Stimulated activated CD8-positive, alpha-beta memory T cell treated with anti-CD3 and anti-CD28 coated beads, Interleukin-2, amount 100 ng/mL, for 48 hours (primary cell): ENCODE data around the gene TUBA1C.

ENCODE experiments used
- DNase-seq, 2 donors: peaks; one replicate each; pipeline ENCODE4 v3.0.0-alpha.2; 2020; ENCODE audit warnings: low read depth in 2 of 2

Gene TUBA1C

GRCh38 chr12:49283541-49284429 lies 18.9 kb downstream of the TUBA1C start:
- DNase-seq = no peak

GRCh38 chr12:49284672-49285071 lies 19.8 kb downstream of the TUBA1C start:
- DNase-seq = no peak

GRCh38 chr12:49287876-49288275 lies 23.0 kb downstream of the TUBA1C start:
- DNase-seq = no peak

- peak in 1 of 2 donors; percentile 56 for DNase-seq
These were observed 23.6 kb downstream of the TUBA1C start for GRCh38 chr12:49288412-49288853.

- DNase-seq = no peak
These were observed 24.2 kb downstream of the TUBA1C start for GRCh38 chr12:49288922-49289555.

DNA sequence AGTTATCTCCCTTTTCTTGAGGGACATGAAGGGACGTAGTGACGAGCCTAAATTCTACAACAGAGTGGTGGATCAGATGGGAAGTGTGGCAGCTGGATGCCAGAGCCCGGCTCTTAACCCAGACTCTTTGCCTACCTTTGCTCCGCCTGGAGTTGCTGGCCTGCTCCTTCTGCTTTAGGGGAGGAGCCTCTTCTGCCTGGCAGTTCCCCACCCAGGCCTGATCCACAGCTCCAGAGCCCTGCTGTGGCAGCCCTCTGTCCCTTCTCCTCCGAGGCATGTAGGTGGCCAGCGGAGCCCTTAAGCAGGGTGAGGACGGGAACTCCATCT lies 27.8 kb downstream of the TUBA1C start:
- DNase-seq = no peak

DNA sequence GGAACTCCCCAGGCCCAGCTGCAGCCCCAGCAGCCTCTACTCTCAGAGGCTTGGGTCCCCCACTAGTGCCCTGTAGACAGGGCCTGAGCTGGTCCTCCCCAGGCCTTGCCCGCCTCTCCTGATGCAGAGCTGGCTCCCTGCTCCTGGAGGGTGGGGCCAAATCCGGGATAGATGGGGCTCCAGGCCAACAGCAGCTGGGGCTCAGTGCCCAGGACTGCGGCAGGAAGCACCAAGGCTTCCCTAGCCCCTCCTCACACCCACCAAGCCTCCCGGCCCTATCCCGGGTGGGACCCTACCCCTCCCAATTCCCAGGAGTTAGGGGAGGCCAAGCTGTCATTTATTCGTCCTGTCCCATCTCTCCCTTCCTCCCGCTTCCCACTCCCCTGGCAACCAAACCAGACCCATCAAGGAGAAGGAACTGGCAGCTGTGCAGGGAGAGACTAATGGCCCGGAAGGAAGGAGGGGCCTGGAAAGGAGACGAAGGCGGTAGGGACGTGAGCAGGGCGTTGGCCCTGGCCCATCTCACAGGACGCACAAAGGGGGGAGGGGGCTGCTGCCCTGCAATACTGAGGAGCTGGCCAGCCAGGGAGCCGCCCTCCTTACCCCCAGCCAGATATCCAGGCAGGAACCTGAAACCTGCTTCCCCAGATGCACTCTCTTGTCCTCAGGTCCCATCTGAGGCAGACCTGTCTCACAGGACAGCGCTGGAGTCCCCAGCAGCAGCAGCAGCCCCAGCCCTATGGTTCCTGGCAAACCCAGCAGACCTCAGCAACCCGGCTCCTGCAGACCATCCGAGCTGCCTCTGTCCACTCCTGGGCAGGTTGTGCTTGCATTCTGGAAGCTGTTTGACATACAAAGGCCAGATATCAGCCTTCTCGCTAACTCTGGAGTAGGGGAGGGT lies 28.4 kb downstream of the TUBA1C start:
- DNase-seq = no peak

- no peak for DNase-seq
These were observed 29.4 kb downstream of the TUBA1C start for GRCh38 chr12:49294086-49294803.

- DNase-seq = no peak
These were observed 29.9 kb downstream of the TUBA1C start for GRCh38 chr12:49294804-49295081.

GRCh38 chr12:49295082-49295936 lies 30.4 kb downstream of the TUBA1C start, which contains the start of gene PRPH:
TSS of gene PRPH (plus strand) at chr12:49295147. CDS start at chr12:49295201, 54 bp downstream.
- no peak for DNase-seq

- peak; percentile 62 to 68 for DNase-seq
These were observed 31.4 kb downstream of the TUBA1C start for GRCh38 chr12:49296034-49296835.

DNA sequence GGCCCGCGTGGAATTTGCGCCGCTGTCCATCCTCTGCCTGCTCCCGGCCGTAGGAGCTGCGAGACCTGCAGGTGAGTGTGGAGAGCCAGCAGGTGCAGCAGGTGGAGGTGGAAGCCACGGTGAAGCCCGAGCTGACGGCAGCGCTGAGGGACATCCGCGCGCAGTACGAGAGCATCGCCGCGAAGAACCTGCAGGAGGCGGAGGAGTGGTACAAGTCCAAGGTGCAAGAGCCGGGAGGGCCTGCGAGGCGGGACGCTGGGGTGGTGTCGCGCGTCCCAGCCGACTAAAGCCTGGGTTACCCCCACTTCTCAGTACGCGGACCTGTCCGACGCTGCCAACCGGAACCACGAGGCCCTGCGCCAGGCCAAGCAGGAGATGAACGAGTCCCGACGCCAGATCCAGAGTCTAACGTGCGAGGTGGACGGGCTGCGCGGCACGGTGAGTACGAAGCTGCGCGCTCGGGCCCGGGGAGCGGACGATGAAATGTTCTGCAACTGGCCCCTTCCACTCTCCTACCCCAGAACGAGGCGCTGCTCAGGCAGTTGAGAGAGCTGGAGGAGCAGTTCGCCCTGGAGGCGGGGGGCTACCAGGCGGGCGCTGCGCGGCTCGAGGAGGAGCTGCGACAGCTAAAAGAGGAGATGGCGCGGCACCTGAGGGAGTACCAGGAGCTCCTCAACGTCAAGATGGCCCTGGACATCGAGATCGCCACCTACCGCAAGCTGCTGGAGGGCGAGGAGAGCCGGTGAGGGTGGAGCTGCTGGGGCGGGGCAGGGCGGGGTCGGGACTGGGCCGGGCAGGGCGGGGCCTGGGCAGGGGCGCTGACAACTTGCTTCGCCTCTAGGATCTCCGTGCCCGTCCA lies 32.2 kb downstream of the TUBA1C start:
- DNase-seq = peak in 1 of 2 donors; percentile 43

DNA sequence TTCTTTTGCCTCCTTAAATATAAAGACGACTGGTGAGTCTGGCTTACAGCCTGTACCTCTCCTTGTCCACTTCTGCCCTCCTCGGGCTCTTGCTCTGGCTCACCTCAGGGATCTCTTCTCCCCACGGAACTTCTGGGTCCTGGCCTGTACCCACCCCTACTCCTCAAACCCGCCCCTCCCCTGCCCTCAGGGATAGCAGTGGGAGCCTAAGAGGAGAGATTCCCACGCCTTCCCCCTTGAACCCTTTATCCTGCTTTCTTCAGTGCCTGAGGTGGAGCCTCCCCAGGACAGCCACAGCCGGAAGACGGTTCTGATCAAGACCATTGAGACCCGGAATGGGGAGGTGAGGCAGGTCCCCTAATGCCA lies 32.8 kb downstream of the TUBA1C start:
- no peak for DNase-seq

- no peak for DNase-seq
These were observed 33.3 kb downstream of the TUBA1C start for GRCh38 chr12:49298160-49298559.

- DNase-seq = no peak
These were observed 36.9 kb downstream of the TUBA1C start for GRCh38 chr12:49301760-49302159.

GRCh38 chr12:49304161-49304560 lies 39.3 kb downstream of the TUBA1C start:
- no peak for DNase-seq

DNA sequence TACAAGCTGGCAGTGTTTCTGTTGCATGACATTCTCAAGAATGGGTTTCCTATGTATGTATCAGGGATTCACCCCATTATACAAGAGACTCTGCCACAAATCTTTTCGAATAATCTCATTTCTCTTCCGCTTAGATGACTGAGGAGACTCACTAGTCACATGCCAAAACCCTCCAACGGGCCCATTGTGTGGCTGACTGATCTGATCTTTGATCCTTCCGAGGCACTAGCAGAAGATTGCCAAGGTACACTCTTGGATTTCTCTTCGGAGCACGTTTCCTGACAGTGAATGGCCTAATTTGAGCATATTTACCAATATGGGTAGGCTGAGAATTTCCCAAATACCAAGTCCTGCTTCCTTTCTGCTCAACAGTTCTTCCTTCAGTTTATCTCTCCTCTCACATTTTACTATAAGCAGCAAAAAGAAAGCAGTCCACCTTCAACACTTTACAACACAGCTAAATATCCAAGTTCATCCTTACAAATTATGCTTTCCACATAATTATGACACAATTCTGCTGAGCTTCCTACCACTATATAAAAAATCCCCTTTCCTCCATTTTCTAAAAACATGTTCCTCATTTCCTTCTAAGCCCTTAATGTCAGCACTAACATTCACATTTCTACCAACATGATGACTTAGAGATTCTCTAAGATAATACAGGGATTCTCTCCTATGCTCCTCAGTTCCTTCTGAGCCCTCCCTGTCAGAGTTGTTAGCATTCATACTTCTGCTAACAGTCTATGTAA lies 41.1 kb downstream of the TUBA1C start:
- no peak for DNase-seq

GRCh38 chr12:49309386-49309785 lies 44.5 kb downstream of the TUBA1C start:
- DNase-seq = no peak
